ENCODE results near the gene ZBTB7C.
A peak's percentile ranks its signal among the peaks of the same experiment; 100 is the strongest.

The ZBTB7C gene

DNA sequence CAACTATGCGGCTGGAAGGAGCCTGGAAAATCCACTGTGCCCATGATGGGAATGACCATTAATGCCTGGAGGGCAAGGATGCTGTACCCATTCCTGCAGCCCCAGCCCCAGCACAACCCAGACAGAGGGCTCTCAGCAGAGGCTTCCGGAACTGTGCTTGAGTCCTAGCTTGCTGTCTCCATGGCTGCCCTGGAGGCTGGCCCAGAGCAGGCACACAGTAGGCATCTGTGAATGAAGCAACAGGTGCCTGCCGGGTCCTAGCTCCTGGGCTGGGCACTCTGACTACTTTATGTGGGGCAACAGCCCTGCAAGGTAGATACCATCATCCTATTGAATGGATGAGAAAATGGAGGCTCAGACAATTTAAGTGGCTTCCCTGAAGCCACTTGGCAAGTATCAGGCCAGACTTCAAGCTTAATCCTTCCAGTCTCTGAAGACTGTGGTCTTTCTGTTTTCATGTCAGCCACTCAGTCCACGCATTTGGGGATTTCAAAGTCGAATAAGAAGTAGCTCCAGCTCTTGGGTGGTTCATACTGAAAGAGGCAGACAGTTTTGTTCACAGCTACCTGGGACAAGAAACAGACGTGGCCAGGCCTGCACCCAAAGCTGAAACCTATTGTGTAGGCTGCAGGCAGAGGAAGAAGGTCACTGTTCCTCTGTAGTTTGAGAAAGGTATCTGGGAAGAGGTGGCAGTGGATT is 237.5 kb downstream of the ZBTB7C start:
- DNase-seq (ENCODE audit: low read depth in 2 of 2, low spot score in 1 of 2): no peak

DNA sequence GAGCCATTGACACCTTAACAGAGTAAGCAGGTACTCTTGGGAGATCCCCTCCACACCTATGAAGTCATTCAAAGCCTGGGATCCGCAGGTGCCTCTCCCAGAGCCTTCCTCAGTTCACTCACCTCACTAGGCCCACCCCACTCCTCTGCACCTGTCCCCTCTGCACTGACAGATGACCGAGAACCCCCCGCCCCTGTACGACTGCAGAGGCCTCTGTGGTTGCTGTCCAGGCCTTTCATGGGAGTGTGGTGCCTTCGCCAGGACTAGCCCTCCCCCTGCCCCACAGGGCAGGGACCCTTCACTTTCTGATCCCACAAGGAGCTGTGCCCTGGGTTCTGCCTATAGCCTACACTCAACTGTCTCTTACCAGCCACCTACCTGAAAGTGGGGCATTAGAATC is 238.5 kb downstream of the ZBTB7C start:
- DNase-seq (ENCODE audit: low read depth in 2 of 2, low spot score in 1 of 2): no peak

DNA sequence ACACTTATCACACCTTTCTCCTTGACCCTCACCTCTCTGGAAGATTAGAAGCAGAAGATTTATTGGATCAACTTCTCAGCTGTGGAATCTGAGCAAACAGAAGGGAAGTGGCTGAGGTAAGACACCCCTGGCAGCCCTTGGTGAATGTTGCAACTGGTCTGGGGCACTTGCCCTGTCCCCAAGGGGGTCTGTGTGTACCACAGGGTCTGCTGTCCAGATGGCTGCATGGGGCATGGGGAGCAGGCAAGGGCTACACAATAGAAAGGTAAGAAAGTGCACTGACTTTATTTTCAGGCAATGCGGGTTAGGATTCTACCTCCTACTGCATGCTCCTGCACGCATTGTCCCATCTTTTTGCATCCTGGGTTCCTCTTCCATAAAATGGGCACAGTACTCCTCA is 240.3 kb downstream of the ZBTB7C start:
- no peak for DNase-seq (ENCODE audit: low read depth in 2 of 2, low spot score in 1 of 2)

DNA sequence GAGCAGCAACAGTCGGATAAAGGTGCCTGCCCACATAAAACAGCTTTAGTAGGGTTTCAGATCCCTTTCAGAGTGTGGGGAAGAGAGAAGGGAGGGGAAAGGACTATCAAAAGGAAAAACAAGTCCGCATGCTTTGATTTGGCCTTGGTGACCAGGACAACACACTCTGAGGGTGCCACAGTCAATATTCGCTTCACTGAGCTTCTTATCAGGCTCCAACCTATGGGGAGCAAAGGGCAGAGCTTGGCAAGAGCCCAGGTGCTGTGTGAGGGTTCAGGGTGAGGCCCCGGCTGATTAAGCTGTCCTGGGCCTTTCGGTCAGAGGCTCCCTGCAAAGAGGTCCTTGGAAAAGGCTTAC is 241.3 kb downstream of the ZBTB7C start:
- DNase-seq (ENCODE audit: low read depth in 2 of 2, low spot score in 1 of 2): no peak

DNA sequence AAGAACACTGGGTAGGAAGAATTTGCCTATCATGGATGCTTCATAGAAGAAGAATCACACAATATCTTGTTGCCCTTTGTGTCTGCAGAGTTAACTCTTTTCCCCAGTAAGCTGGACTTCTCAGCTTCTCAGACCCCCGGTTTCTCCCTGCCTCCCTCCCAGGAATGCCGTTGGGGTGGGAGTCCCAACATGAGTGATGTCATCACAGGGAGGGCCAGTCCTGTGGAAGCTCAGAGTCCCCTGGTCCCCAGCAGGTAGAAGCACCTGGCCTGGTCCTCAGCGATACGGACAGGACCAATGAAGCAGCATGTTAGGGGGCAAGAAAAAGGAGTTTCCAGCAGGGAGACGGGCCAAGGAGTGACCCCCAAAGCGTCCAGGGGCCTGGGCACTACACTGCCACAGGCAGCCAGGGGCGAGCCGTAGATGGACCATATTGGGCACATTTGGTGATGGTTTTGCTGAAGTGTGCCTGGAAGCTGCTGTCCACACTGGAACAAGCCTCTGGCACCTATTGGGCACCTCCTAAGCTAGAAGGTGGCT is 242.8 kb downstream of the ZBTB7C start:
- no peak for DNase-seq (ENCODE audit: low read depth in 2 of 2, low spot score in 1 of 2)

DNA sequence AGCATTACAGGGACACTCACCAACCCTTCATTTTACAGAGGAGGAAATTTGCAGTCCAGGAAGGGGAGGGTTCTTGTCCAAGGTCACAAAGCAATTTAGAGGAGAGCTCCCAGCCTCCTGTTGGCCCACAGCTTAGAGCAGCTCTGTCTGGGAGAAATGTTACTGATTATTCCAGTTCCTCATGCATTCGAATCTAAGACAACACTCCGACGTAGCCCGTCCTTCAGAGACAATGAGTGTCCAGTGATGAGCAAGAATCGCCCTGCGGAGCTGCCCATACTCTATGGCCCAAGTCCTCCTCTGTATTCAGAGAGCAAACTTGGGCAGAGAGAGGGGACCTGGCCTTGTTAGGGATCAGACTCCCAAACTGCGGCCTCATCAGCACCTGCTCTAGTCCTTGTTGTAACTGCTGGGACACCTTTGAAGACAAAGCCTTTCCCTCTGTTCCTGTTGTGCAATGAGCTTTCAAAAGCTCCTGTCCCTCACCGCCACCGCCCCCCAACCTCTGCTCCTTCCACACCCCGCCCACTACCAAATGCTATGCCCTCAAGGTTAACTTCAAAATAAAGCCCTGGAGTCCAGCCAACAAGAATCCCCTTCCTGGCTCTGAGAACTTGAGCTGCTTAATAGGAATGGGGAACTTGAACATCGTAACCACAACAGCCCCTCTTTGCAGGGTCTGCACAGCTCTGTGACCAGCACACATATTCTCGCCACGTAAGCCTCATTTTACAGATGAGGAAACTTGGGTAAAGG is 243.9 kb downstream of the ZBTB7C start:
- no peak for DNase-seq (ENCODE audit: low read depth in 2 of 2, low spot score in 1 of 2)

DNA sequence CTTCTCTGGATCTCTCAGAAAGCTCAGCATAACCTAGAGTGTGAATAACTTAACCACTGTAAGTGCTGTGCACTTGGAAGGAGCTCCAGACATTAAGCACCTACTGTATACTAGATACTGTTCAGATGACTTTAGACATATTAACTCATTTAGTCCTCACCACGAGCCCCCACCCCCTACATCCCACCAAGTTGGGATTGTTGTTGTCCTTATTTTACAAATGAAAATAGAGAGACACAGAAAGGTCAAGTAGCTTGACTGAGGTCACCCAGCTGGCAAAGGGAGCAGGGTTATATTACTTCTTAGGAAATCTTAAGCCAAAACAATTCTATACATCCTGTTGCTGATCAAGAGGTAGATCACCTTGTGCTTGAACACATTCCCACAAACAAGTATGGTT is 244.5 kb downstream of the ZBTB7C start:
- no peak for DNase-seq (ENCODE audit: low read depth in 2 of 2, low spot score in 1 of 2)

DNA sequence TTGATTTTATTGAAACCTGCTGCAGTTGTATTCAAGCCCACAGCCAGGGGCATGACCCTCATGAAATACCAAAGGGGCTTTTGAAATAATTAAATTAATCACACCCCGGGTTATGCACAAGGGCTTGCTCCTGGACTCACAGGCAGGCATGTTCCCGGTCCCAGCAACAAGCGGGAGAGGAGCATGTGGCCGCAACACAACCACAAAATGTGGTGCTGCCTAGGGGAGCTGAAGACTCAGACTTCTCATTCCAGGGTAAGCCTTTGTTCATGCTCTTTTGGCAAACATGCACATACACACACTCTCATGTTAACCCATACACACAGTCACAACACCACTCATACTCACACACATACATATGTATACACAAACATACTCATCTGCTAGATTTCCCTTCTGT is 245.1 kb downstream of the ZBTB7C start:
- no peak for DNase-seq (ENCODE audit: low read depth in 2 of 2, low spot score in 1 of 2)

DNA sequence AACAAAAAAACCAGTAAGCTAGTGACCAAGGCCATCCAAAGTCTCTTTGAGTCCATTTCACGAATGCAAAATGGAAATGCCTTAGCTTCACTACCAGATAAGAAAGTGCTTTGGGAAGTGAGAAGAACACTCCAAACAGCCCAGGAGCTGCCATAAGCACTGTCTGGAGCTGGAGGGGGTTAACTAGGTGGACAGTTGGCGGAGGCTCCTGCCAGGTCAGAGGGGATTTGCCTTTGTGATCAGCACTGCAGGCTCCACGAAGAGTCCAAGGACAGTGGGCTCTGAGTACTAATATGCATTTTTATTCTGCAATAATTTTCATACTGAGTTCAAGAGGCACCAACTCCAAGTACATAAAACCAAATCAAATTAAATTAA is 245.5 kb downstream of the ZBTB7C start:
- no peak for DNase-seq (ENCODE audit: low read depth in 2 of 2, low spot score in 1 of 2)

DNA sequence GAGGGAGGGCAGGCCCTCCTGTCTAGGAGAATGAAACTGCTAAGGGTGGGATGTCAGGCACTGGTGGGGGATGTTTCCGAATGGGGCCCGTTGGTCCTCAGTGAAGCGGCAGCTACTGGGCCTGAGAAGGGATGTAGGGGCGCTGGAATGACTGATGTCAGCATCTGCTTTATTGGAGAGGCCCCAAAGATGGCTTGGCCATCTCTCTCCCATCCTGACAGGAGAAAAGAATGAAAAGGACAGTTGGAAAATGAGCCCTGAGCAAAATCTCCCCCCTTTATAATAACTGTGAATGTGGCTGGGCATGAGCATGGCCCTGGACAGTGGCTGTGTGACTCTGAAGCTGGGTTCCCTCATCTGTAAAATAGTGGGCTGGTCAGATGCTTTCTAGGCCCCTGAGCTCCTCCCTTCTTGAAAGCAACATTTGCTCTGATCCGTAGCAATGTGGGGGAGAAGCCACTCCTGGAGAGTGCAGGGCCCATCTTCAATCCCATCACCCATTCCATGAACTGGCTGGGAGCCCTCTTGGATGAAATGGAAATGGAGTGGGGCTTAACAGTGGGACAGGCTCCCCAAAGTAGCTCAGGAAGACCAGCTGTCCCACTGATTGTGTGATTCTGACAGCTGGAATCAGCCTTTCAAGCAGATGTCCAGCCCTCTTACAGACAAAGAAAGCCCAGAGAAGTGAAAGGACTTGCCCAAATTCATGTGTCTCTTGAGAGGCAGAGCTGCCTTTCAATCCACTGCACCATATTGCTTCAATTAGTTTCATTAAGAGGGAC is 246.0 kb downstream of the ZBTB7C start:
- no peak for DNase-seq (ENCODE audit: low read depth in 2 of 2, low spot score in 1 of 2)

DNA sequence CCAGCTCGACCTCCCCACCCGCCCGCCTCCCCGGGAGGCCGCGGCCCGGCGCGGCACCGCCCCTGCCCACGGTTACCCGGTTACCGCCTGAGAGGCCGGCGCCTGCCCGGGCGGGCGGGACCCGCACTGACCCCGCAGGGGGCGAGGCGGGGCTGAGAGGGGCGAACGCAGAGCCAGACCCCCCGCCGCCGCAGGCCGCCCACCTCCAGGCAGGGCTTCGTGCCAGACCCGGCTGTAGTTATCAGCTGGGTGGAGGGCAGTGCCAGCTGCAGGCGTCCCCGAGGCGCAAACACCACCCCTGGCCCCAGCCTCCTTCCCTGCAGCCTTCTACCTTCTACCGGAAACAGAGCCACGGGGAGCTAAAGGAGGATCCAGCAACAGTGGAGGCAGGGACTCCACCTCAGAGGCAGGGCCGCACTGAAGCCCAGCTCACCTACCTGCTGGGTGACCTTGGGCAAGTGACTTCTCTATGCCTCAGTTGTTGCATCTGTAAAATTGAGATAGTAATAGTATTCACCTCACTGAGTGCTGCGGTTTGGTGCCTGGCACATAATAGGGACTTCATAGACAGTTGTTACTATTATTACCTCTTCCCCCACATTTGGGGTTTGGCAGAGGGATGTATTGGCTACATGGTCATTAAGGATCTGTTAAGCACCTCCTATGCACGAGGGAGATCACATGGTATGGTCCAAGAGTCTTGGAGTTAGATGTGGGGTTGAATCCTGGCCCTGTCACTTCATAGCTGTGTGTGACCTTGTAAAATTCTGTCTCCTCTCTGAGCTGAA is 247.1 kb downstream of the ZBTB7C start:
- DNase-seq (ENCODE audit: low read depth in 2 of 2, low spot score in 1 of 2): no peak

DNA sequence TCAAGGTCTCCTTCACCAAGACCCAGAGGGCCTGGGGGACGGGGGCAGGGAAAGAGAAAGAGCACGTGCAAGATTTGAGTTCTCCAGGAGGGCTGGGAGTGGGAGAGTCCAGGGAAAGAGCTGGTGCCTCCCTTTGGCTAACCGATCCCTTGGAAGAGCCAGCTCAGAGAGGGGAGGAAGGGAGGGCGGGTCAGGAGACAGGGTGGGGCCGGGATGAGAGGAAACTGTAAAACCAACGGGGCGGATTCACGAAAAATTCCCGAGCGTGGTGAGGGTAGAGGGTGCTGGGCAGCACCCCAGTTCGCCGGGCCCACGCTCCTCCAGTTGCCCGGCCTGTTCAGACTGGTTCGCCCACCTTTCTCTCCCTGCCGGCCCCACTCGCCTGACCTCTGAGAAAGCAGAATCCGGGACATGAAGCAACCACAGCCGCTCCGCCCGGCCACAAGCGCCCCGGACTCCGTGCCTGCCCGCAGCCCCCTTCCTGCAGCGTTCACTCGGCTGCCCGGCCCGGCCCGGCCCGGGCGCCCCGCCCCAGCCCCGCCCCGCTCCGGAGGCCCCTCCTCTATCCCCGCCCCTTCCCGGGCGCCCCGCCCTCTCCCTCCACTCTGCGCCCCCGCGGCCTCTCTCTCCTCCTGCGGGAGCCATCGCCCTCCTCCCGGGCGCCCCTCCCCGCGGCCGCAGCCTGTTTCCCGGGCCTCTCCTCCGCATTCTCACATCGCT is 247.8 kb downstream of the ZBTB7C start:
- peak; percentile 31 to 32 for DNase-seq (ENCODE audit: low read depth in 2 of 2, low spot score in 1 of 2)

DNA sequence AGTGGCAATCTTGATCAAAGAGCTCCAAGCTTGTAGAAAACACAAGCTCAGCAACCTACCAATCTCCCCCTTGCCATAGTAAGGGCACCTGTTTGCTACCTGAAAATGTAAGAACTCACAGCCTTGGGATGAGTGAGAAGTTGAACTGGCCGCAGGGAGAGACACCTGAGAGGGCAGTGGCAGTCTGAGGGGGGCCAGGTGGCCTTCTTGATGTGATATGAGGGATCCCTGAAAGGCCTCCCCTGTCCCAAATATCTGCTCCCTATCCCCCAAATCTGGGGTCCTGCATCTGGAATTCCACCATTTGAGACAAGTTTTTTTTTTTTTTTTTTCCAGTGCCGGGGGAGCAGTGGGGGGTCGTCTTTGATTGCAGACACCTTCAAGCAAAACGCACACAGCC is 248.6 kb downstream of the ZBTB7C start:
- no peak for DNase-seq (ENCODE audit: low read depth in 2 of 2, low spot score in 1 of 2)

DNA sequence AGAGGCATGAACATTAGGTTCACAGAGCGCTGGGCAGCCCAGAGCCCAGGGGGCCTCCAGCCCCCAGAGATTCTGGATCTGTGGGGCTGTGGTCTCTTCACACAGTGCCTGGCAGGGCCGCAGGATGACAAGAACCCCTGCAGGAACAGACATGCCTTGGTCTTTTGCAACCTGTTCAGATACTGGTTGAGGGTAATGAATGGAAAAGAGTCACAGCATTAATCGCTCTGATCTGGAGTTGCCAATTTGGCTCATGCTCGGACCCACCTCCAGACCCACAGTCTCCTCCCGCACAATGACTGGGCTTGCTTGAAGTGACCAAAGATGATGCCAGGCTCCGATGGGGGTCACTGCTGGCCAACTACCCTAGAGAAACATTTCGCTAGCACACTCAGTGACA is 249.4 kb downstream of the ZBTB7C start:
- no peak for DNase-seq (ENCODE audit: low read depth in 2 of 2, low spot score in 1 of 2)

DNA sequence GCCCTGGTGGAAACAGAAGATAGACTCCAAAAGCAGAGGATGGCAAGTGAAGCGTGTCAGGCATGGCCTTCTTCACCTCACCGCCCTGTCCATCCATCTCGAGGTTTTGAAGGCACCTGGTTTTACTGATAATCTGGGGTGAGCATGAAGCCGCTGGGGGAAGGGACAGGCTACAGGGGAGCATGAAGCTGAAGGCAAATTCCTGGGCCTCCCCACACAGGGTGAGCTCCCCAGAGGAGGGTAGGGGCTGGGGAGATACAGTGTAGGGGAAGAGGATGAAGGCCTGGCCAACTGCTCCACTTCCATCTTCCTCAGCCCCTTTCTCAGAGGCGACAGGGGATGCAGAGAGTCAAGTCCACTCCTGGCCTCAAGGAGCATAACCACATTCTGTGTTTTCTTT is 250.5 kb downstream of the ZBTB7C start:
- no peak for DNase-seq (ENCODE audit: low read depth in 2 of 2, low spot score in 1 of 2)

DNA sequence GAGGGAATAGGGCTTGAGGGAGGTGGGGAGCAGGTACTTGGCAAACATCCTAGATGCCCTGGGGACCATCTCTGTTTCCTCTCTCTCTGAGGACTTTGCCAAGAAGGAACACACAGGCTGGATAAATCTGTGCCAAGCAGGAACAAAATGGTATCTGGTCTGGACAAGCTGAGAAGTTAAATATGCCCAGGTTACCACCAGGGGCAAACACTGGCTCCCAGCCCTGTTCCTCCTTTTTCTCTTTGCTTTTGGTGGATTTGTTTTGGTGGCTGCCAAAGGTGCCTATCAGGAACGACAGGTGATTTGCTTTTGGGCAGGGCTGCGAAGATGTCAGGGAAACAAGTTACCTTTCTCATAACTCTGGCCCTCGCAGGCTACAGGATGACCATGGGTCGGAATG is 251.2 kb downstream of the ZBTB7C start:
- DNase-seq (ENCODE audit: low read depth in 2 of 2, low spot score in 1 of 2): no peak

DNA sequence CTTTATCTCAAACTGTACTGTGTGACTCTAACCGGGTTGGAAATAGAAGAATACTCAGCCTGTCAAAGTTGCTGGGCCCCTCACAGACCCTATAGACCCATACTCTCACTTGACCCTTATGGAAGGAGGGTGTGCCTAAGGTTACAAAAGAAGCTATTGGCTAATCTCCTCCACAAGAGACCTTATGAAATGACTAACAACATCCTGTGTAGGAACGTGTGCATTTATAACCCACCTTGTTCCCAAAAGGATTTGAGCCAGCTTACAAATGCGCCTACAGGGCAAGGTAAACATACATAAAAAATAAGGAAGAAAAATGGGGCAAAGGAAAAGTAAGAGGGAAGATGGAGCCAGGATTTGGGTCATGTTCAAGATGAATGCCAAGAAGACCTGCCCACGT is 253.3 kb downstream of the ZBTB7C start:
- no peak for DNase-seq (ENCODE audit: low read depth in 2 of 2, low spot score in 1 of 2)

DNA sequence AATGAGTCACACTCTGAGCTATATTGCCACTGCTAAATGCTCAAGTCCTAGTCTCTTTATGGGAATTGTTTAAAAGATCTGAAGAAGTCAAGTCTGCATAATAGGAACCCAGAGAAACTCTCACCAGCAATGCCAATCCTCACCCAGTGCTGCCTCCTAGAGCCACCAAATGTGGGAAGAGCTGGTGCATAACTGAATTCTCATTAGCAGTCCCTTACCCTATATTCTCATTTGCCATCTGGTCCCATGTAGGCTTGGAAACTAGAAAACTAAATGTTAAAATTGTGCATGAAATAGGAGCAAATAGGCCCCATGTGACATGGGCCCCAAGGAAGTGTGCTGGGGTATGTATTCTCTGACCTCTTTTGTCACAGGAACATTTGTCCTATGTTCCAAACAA is 254.4 kb downstream of the ZBTB7C start:
- DNase-seq (ENCODE audit: low read depth in 2 of 2, low spot score in 1 of 2): no peak

DNA sequence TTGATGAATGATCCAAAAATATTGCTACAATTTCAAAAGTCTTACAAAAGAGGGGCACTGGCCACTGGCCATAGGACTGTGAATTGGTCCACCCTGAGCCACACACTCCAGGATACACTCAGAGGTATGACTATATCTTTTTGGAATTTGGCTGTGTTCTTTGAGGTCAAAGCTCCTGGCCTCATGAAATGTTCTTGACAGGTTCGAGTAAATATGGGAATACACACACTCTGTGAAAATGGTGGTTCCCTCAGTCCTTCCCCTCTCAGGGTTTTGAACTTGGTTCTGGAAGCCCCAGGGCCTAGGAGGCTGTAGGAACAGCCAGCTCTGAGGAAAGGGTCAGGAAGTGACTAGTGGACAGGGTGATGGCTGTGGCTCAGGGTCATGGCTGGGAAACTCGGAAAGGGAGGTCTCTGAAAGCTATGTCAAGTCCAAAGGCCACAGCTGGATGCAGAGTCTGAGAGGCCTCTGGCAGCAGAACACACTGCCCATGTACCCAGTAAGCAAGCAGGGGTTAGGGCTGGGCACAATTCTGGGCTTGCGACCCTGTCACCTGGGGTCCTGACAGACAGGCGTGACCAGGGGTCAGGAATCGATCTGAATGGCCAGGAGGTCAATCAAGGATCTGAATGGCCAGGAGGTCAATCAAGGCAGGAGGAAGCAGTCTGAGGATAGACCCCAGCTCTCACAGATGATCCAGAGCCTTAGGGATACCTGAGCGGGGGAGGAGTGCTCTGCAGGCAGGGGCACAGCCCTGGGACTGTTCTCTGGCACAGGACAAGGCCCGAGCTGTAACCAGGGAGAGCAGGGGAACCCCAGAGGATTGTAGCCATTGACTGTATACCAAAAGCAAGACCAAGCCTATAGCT is 255.3 kb downstream of the ZBTB7C start:
- DNase-seq (ENCODE audit: low read depth in 2 of 2, low spot score in 1 of 2): no peak

DNA sequence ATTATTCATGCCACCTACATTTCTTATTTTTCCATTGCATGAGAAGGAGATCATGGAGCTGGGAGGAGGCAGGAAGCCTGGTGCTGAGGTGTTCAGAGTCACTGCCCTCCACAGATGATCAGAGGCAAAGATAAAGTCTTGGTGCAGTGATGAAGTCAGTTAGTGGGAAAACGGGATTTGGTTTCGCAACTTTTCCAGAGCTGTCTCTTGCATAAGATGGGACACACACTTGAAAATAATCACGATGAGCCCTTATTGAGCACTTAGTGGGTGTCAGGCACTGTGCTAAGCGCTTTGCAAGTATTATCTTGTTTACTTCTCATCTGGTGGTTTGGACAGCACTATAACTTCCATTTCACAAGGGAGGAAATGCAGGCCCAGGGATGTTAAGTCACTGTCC is 256.6 kb downstream of the ZBTB7C start:
- no peak for DNase-seq (ENCODE audit: low read depth in 2 of 2, low spot score in 1 of 2)

All from stimulated activated CD8-positive, alpha-beta memory T cell treated with anti-CD3 and anti-CD28 coated beads, Interleukin-4, amount 100 ng/mL, for 4 hours (primary cell).